Endothelial cell (in vitro differentiated cells): Measurements from ENCODE around the gene MOB2. TPM values are rescaled to one million over a fixed set of nuclear protein-coding genes. Genes with fewer than 3 reads are reported as not detected.

Experiments
- DNase-seq: peaks from one replicate; pipeline ENCODE4 v3.0.0; 2021; ENCODE audit warnings: low spot score
- H3K27ac Mint-ChIP-seq: one replicate; pipeline ENCODE4 v1.8.0; 2021; ENCODE audit warnings: mixed read lengths, inconsistent platforms; ENCODE audit not compliant: unreplicated experiment
- H3K27me3 Mint-ChIP-seq: one replicate; pipeline ENCODE4 v1.8.0; 2021; ENCODE audit warnings: mild to moderate bottlenecking, moderate library complexity, mixed read lengths, inconsistent platforms; ENCODE audit not compliant: unreplicated experiment
- H3K36me3 Mint-ChIP-seq: one replicate; pipeline ENCODE4 v1.8.0; 2021; ENCODE audit warnings: mild to moderate bottlenecking, low read depth, mixed read lengths, inconsistent platforms; ENCODE audit not compliant: unreplicated experiment
- H3K4me1 Mint-ChIP-seq: one replicate; pipeline ENCODE4 v1.8.0; 2021; ENCODE audit warnings: mild to moderate bottlenecking, mixed read lengths, inconsistent platforms; ENCODE audit not compliant: unreplicated experiment
- H3K4me3 Mint-ChIP-seq: one replicate; pipeline ENCODE4 v1.8.0; 2021; ENCODE audit warnings: mild to moderate bottlenecking, mixed read lengths, inconsistent platforms; ENCODE audit not compliant: unreplicated experiment
- H3K9me3 Mint-ChIP-seq: one replicate; pipeline ENCODE4 v1.8.0; 2021; ENCODE audit warnings: mixed read lengths, inconsistent platforms; ENCODE audit not compliant: unreplicated experiment
- CTCF ChIP-seq: fragments of 200-600 bp; sonication (generic); IDR thresholded peaks from one replicate; pipeline ENCODE4 v1.5.0; 2021; ENCODE audit warnings: antibody characterized with exemption; ENCODE audit not compliant: unreplicated experiment
- total RNA-seq: library from RNA; stranded (reverse); fragmentation: NEBNext Ultra II Directional; extraction: Animal tissue kit (Norgen Biotek cat#: 25700); gene quantifications from one replicate; pipeline ENCODE4 v1.2.1, GENCODE V29; 2021; ENCODE audit not compliant: unreplicated experiment

MOB2 gene
- total RNA-seq, 1 donor from 2014 or later: 37.5 TPM

- no peaks in the 10 kb centered on the region for H3K4me1 Mint-ChIP-seq
- H3K27ac Mint-ChIP-seq: no peak overlapping the region
- TF ChIP-seq CTCF: no peak
- no peak overlapping the region for H3K4me3 Mint-ChIP-seq
- no peak for DNase-seq
- H3K36me3 Mint-ChIP-seq: no peaks in the 10 kb centered on the region
- H3K9me3 Mint-ChIP-seq: no peaks in the 10 kb centered on the region
- peaks cover 4% of the 10 kb centered on the region for H3K27me3 Mint-ChIP-seq
These were observed 42.8 kb downstream of the MOB2 start for GRCh38 chr11:1443737-1444136.

- Mint-ChIP-seq H3K27ac (no peak overlapping the region), H3K27me3 (peaks cover 4% of the 10 kb centered on the region), H3K4me1 (no peaks in the 10 kb centered on the region), H3K4me3 (no peak overlapping the region), H3K9me3 (no peaks in the 10 kb centered on the region), H3K36me3 (no peaks in the 10 kb centered on the region)
- DNase-seq: no peak
- no peak for TF ChIP-seq CTCF
These were observed 43.7 kb downstream of the MOB2 start for GRCh38 chr11:1442807-1443366.

GRCh38 chr11:1442163-1442562, 44.4 kb downstream of the MOB2 start:
- Mint-ChIP-seq H3K4me1 (no peaks in the 10 kb centered on the region), H3K4me3 (no peak overlapping the region), H3K27ac (no peak overlapping the region), H3K27me3 (peaks cover 2% of the 10 kb centered on the region), H3K36me3 (no peaks in the 10 kb centered on the region), H3K9me3 (no peaks in the 10 kb centered on the region)
- TF ChIP-seq CTCF: no peak
- DNase-seq: peak; percentile 31

- Mint-ChIP-seq H3K4me1 (no peaks in the 10 kb centered on the region), H3K27ac (no peak overlapping the region), H3K9me3 (no peaks in the 10 kb centered on the region)
These were observed 46.1 kb downstream of the MOB2 start for GRCh38 chr11:1440496-1440895.

More at GRCh38 chr11:1440496-1440895, 46.1 kb downstream of the MOB2 start:
- Mint-ChIP-seq H3K27me3 (peaks cover 2% of the 10 kb centered on the region), H3K36me3 (no peaks in the 10 kb centered on the region), H3K4me3 (no peak overlapping the region)
- DNase-seq: no peak
- no peak for TF ChIP-seq CTCF
